ENCODE data around the gene TGFB1. TPM values are rescaled to one million over a fixed set of nuclear protein-coding genes. Genes with fewer than 3 reads are reported as not detected.

The TGFB1 gene
- total RNA-seq: 48.5 and 49.4 TPM in 2 replicates

DNA sequence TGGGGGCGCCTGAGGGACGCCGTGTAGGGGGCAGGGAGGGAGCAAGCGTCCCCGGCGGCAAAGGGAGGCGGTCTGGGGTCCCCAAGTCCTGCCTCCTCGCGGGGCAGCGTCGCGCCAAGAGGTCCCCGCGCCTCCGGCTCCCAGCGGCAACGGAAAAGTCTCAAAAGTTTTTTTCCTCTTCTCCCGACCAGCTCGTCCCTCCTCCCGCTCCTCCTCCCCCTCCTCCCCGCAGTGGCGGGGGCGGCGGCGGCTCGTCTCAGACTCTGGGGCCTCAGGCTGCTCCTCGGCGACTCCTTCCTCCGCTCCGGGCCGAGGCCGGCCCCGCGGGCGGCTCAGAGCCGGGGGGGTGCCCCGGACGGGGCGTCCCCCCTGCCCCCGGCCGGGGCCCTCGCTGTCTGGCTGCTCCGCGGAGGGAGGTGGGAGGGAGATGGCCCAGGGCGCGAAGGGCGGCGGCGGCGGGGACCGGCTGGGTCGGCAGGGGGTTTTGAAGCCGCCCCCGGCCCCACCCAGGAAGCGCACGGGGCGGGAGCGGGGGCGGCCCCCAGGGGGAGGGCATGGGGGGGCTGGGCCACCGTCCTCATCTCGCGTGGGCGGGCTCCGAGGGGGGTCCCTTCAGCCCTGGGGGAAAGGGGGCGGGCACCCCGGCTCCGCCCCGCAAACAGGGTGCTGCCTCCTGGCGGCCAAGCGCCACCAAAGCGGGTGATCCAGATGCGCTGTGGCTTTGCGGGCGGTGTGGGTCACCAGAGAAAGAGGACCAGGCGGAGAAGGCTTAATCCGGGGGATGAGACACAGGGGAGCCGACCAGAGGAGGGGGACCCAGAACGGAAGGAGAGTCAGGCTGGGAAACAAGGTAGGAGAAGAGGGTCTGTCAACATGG, at the start of gene TGFB1:
Gene TGFB1 (minus strand): TSS at position 457 of the 877 bp plus-strand sequence. CDS start 878 bp downstream, outside the sequence.

GRCh38 chr19:41397086-41398049, 43.6 kb upstream of the TGFB1 start, which contains the start of the genes BCKDHA and EXOSC5:
Gene BCKDHA (plus strand): TSS chr19:41397818. CDS start chr19:41397828, 10 bp downstream.
Gene EXOSC5 (minus strand): TSS chr19:41397359. CDS start chr19:41397328, 31 bp downstream.

DNA sequence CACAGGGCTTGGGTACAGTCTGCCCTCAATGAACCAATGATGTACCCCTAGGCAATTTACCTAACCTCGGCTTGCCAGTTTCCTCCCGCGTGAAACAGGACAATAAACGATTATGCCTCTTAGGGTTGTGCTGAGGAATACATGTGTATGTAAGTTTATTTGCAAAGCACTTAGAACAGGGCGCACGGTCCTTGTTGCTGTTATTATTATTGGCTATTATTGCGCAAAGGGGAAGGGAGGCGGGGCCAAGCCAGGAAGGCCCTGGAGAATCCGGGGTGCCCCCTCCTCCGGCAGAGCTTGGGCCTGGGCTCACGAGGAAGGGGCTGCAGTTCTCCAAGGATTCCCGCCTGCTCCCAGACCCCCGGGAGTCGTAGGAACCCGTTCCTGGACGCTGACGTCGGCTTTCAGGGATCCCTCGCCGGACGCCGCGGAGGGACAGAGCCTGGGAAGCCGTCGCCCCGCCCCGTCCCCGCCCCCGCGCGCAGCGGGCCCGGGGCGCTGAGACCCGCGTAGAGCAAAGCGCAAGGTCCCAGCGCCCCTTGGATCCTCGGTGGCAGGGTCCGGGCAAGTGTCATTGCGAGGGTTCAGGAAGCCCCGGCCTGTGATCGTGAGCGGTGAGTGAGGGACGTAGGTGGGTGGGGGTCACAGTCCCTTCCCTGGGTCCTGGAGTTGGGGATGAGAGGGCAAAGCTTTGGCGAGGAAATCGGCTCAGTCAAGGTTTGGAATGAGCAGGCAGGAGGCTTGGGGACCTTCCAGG, 22.7 kb upstream of the TGFB1 start, which contains the start of gene TMEM91:
Gene TMEM91 (plus strand): TSS at position 293 of the 757 bp plus-strand sequence. CDS start 1,777 bp downstream, outside the sequence.

GRCh38 chr19:41363753-41364523, 10.2 kb upstream of the TGFB1 start, which contains the start of gene B9D2:
Gene B9D2 (minus strand): TSS chr19:41364149. CDS start chr19:41363519, 630 bp downstream.

GRCh38 chr19:41310033-41310831, 43.5 kb downstream of the TGFB1 start, which contains the start of gene CCDC97:
Gene CCDC97 (plus strand): TSS chr19:41310172. CDS start chr19:41310311, 139 bp downstream.

Other genes starting within 250 kb of the TGFB1 start
- gene CYP2F1, start 239.5 kb downstream of the TGFB1 start, total RNA-seq: not detected in 2 replicates
- gene CYP2S1, start 160.7 kb downstream of the TGFB1 start, total RNA-seq: 16.9 and 21.2 TPM in 2 replicates
- 103 and 185 TPM in 2 replicates for gene AXL, start 134.7 kb downstream of the TGFB1 start, total RNA-seq
- 143 and 179 TPM in 2 replicates for gene HNRNPUL1, start 89.5 kb downstream of the TGFB1 start, total RNA-seq
- gene CCDC97, start 43.8 kb downstream of the TGFB1 start, total RNA-seq: 11.8 and 15.3 TPM in 2 replicates
- gene B9D2, start 10.2 kb upstream of the TGFB1 start, total RNA-seq: 5.3 and 7.0 TPM in 2 replicates
- gene TMEM91, start 22.6 kb upstream of the TGFB1 start, total RNA-seq: 9.4 and 12.1 TPM in 2 replicates
- 19.9 and 25.5 TPM in 2 replicates for gene EXOSC5, start 43.4 kb upstream of the TGFB1 start, total RNA-seq
- gene BCKDHA, start 43.9 kb upstream of the TGFB1 start, total RNA-seq: 46.5 and 76.9 TPM in 2 replicates
- gene B3GNT8, start 73.5 kb upstream of the TGFB1 start, total RNA-seq: 1.8 and 8.7 TPM in 2 replicates
- gene DMAC2, start 86.0 kb upstream of the TGFB1 start, total RNA-seq: 58.8 TPM in 2 replicates
- gene ERICH4, start 89.2 kb upstream of the TGFB1 start, total RNA-seq: not detected in 2 replicates
- gene CEACAM21, start 222.2 kb upstream of the TGFB1 start, total RNA-seq: 0.32 TPM in 1 of 2 replicates, not detected in the other

All from epithelial cell of alveolus of lung (primary cell).